Measurements from ENCODE around the gene KLHL33. TPM values are rescaled to one million over a fixed set of nuclear protein-coding genes. Genes with fewer than 3 reads are reported as not detected.

The KLHL33 gene
- total and polyA plus RNA-seq, 2 experiments from 2014 or later: not detected

DNA sequence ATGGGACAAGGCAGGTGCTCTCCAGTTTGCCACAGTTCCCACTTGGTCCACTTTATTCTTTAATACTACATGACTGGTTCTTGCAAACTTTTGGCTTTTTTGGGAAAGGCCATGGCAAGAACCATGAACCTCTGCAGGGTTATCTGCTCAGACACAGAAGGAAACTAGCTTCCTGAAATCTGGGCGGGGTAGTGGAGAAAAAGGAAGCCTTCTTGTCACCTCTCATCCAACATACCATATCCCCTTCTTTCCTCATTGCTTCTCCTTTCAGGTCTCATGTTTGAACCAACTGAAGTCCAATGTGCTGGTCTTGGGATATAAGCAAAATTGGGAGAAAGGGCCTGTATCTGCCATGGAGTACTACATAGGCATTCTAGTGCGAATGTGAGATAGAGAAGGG lies 5.5 kb upstream of the KLHL33 start:
- no peaks in the 10 kb centered on the region for H3F3A ChIP-seq (ENCODE audit: insufficient read depth)
- no peak overlapping the region for H3K27ac ChIP-seq
- no peak overlapping the region for H2AFZ ChIP-seq
- no peak overlapping the region for H3K4me3 ChIP-seq
- TF ChIP-seq EZH2phosphoT487 (IDR thresholded peaks at IDR 0.05; ENCODE audit: insufficient read depth, low read depth) (no peak), EZH2 (IDR thresholded peaks at IDR 0.05; ENCODE audit: insufficient read depth, poor library complexity, severe bottlenecking) (no peak)
- in situ Hi-C loops (cut with MboI): no loop called here
- 93 to 100% methylated on average over 2 of the region's 2 CpGs for WGBS, 2 experiments (ENCODE audit: low coverage in 1 of 2, low lambda C conversion rate in 2 of 2, missing lambda C conversion rate in 2 of 2)
- H3K27me3 ChIP-seq (replicated peaks; ENCODE audit: insufficient read depth): no peaks in the 10 kb centered on the region
- H4K20me1 ChIP-seq (ENCODE audit: insufficient read depth): no peaks in the 10 kb centered on the region
- no peaks in the 10 kb centered on the region for H3K9me2 ChIP-seq (ENCODE audit: insufficient read depth)
- peaks cover 5% of the 10 kb centered on the region for H3K4me1 ChIP-seq (ENCODE audit: insufficient read depth)
- H3K36me3 ChIP-seq (ENCODE audit: low read depth): peaks cover 13% of the 10 kb centered on the region; the same call in 1 of the 2 replicates
- H3K79me2 ChIP-seq (ENCODE audit: insufficient read depth): no peaks in the 10 kb centered on the region
- H3K9me3 ChIP-seq (ENCODE audit: low read depth): no peaks in the 10 kb centered on the region
- no peak overlapping the region for H3K9ac ChIP-seq
- no peak overlapping the region for H3K4me2 ChIP-seq (ENCODE audit: unreplicated experiment)
- DNase-seq: no peak

DNA sequence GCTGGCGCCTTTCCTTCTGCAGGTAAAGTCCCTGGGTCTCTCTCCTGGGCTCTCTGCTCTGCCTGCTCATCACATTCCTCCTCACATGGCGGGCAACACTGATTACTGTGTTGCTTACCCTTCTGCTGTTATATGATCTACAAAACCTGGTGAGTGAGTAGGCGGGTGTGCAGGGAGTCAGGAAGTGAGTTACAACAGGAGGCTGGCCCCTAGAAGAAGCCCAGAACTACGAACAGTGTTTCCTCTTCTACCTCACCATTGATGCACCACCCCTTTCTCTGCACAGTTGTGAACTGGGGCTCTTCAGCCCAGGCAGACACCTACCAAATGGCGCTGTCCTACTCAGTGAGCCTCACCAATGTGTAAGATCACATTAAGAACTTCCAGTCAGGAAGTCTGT lies 4.9 kb upstream of the KLHL33 start:
- peaks cover 9% of the 10 kb centered on the region for H3K4me1 ChIP-seq (ENCODE audit: insufficient read depth)
- H3K9me2 ChIP-seq (ENCODE audit: insufficient read depth): no peaks in the 10 kb centered on the region
- no peaks in the 10 kb centered on the region for H3K9me3 ChIP-seq (ENCODE audit: low read depth)
- H2AFZ ChIP-seq: no peak overlapping the region
- DNase-seq: no peak
- H4K20me1 ChIP-seq (ENCODE audit: insufficient read depth): no peaks in the 10 kb centered on the region
- no peaks in the 10 kb centered on the region for H3K27me3 ChIP-seq (replicated peaks; ENCODE audit: insufficient read depth)
- TF ChIP-seq EZH2 (IDR thresholded peaks at IDR 0.05; ENCODE audit: insufficient read depth, poor library complexity, severe bottlenecking) (no peak), EZH2phosphoT487 (IDR thresholded peaks at IDR 0.05; ENCODE audit: insufficient read depth, low read depth) (no peak)
- H3K36me3 ChIP-seq (ENCODE audit: low read depth): peaks cover 7% of the 10 kb centered on the region; the same call in 1 of the 2 replicates
- WGBS, 2 experiments (ENCODE audit: low coverage in 1 of 2, low lambda C conversion rate in 2 of 2, missing lambda C conversion rate in 2 of 2): 81 to 87% methylated on average over 5 of the region's 5 CpGs
- H3K9ac ChIP-seq: no peak overlapping the region
- H3K79me2 ChIP-seq (ENCODE audit: insufficient read depth): no peaks in the 10 kb centered on the region
- in situ Hi-C loops (cut with MboI): no loop called here
- H3K27ac ChIP-seq: no peak overlapping the region
- H3K4me2 ChIP-seq (ENCODE audit: unreplicated experiment): no peak overlapping the region
- H3K4me3 ChIP-seq: no peak overlapping the region
- H3F3A ChIP-seq (ENCODE audit: insufficient read depth): no peaks in the 10 kb centered on the region

GRCh38 chr14:20440465-20440864 lies 4.5 kb upstream of the KLHL33 start:
- Histone ChIP-seq H3K4me1 (ENCODE audit: insufficient read depth) (peaks cover 9% of the 10 kb centered on the region), H3K36me3 (ENCODE audit: low read depth) (peaks cover 3% of the 10 kb centered on the region; the same call in 1 of the 2 replicates), H3K4me3 (no peak overlapping the region), H3K9me2 (ENCODE audit: insufficient read depth) (no peaks in the 10 kb centered on the region), H2AFZ (no peak overlapping the region), H3K79me2 (ENCODE audit: insufficient read depth) (no peaks in the 10 kb centered on the region), H4K20me1 (ENCODE audit: insufficient read depth) (no peaks in the 10 kb centered on the region), H3K27ac (no peak overlapping the region), H3K9me3 (ENCODE audit: low read depth) (no peaks in the 10 kb centered on the region), H3K9ac (no peak overlapping the region), H3K4me2 (ENCODE audit: unreplicated experiment) (no peak overlapping the region), H3K27me3 (replicated peaks; ENCODE audit: insufficient read depth) (no peaks in the 10 kb centered on the region), H3F3A (ENCODE audit: insufficient read depth) (no peaks in the 10 kb centered on the region)
- no peak for TF ChIP-seq EZH2phosphoT487 (IDR thresholded peaks at IDR 0.05; ENCODE audit: insufficient read depth, low read depth)
- TF ChIP-seq EZH2 (IDR thresholded peaks at IDR 0.05; ENCODE audit: insufficient read depth, poor library complexity, severe bottlenecking): no peak
- in situ Hi-C loops (cut with MboI): no loop called here
- no peak for DNase-seq
- WGBS, 2 experiments (ENCODE audit: low coverage in 1 of 2, low lambda C conversion rate in 2 of 2, missing lambda C conversion rate in 2 of 2): 79 to 80% methylated on average over 5 of the region's 5 CpGs

DNA sequence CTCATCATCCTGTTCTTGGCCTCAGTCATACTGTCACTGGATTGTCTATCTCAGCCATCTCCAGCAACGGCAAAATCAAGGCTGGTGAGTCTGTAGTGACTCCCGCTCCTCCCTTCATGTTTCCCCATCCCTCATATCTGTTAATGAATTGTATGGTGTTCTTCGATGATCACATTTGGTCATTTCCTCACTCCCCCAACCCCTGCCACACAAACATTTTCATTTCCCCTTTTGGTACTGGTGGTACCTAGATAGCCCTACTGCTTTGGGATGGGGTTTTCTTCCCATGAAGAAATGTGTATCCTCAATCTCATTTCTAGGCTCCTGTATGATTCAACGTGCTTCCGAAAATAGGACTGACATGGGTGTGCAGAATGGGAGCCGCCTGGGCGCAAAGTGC lies 2.7 kb upstream of the KLHL33 start:
- H3K9me2 ChIP-seq (ENCODE audit: insufficient read depth): no peaks in the 10 kb centered on the region
- no peaks in the 10 kb centered on the region for H3K36me3 ChIP-seq (ENCODE audit: low read depth)
- H3K27me3 ChIP-seq (replicated peaks; ENCODE audit: insufficient read depth): no peaks in the 10 kb centered on the region
- H3F3A ChIP-seq (ENCODE audit: insufficient read depth): no peaks in the 10 kb centered on the region
- H2AFZ ChIP-seq: no peak overlapping the region
- in situ Hi-C loops (cut with MboI): no loop called here
- no peak overlapping the region for H3K9ac ChIP-seq
- H3K4me2 ChIP-seq (ENCODE audit: unreplicated experiment): no peak overlapping the region
- no peak overlapping the region for H3K27ac ChIP-seq
- 88 to 89% methylated on average over 7 of the region's 7 CpGs for WGBS, 2 experiments (ENCODE audit: low coverage in 1 of 2, low lambda C conversion rate in 2 of 2, missing lambda C conversion rate in 2 of 2)
- H3K9me3 ChIP-seq (ENCODE audit: low read depth): no peaks in the 10 kb centered on the region
- H3K4me3 ChIP-seq: no peak overlapping the region
- no peaks in the 10 kb centered on the region for H3K79me2 ChIP-seq (ENCODE audit: insufficient read depth)
- no peaks in the 10 kb centered on the region for H4K20me1 ChIP-seq (ENCODE audit: insufficient read depth)
- H3K4me1 ChIP-seq (ENCODE audit: insufficient read depth): peaks cover 9% of the 10 kb centered on the region
- no peak for TF ChIP-seq EZH2 (IDR thresholded peaks at IDR 0.05; ENCODE audit: insufficient read depth, poor library complexity, severe bottlenecking)
- TF ChIP-seq EZH2phosphoT487 (IDR thresholded peaks at IDR 0.05; ENCODE audit: insufficient read depth, low read depth): no peak
- DNase-seq: no peak

GRCh38 chr14:20436363-20436755 lies 393 bp upstream of the KLHL33 start:
- WGBS, 2 experiments (ENCODE audit: low coverage in 1 of 2, low lambda C conversion rate in 2 of 2, missing lambda C conversion rate in 2 of 2): 56 to 57% methylated on average over 4 of the region's 4 CpGs
- peaks cover 9% of the 10 kb centered on the region for H3K4me1 ChIP-seq (ENCODE audit: insufficient read depth)
- no peaks in the 10 kb centered on the region for H3K9me2 ChIP-seq (ENCODE audit: insufficient read depth)
- H4K20me1 ChIP-seq (ENCODE audit: insufficient read depth): no peaks in the 10 kb centered on the region
- H3K9me3 ChIP-seq (ENCODE audit: low read depth): no peaks in the 10 kb centered on the region
- DNase-seq: peak; percentile 77
- H3K79me2 ChIP-seq (ENCODE audit: insufficient read depth): no peaks in the 10 kb centered on the region
- no peaks in the 10 kb centered on the region for H3K36me3 ChIP-seq (ENCODE audit: low read depth)
- H3K9ac ChIP-seq: no peak overlapping the region
- peak overlapping the region; percentile 53 for H3K27ac ChIP-seq
- H3K4me3 ChIP-seq: no peak overlapping the region
- in situ Hi-C loops (cut with MboI): no loop called here
- peak overlapping the region; percentile 31 for H3K4me2 ChIP-seq (ENCODE audit: unreplicated experiment)
- H2AFZ ChIP-seq: no peak overlapping the region
- H3F3A ChIP-seq (ENCODE audit: insufficient read depth): no peaks in the 10 kb centered on the region
- no peaks in the 10 kb centered on the region for H3K27me3 ChIP-seq (replicated peaks; ENCODE audit: insufficient read depth)
- TF ChIP-seq EZH2 (IDR thresholded peaks at IDR 0.05; ENCODE audit: insufficient read depth, poor library complexity, severe bottlenecking) (no peak), EZH2phosphoT487 (IDR thresholded peaks at IDR 0.05; ENCODE audit: insufficient read depth, low read depth) (no peak)
